K562 (cell line): ENCODE measurements around the gene CUEDC2. TPM values are rescaled to one million over a fixed set of nuclear protein-coding genes. Genes with fewer than 3 reads are reported as not detected.
A peak's percentile ranks its signal among the peaks of the same experiment; 100 is the strongest.

Experiments used
- ARID3A ChIP-seq: IDR thresholded peaks from 2 replicates; pipeline ENCODE4 v1.6.1; 2012; ENCODE audit warnings: low read depth, low read length, improper control_type of control experiment, borderline replicate concordance
- EGR1 ChIP-seq: fragments of 450-650 bp; conservative IDR thresholded peaks from 2 replicates; pipeline ENCODE4 v1.6.1; 2017; ENCODE audit warnings: mild to moderate bottlenecking
- EHMT2 ChIP-seq: fragments of 450-650 bp; IDR thresholded peaks from 2 replicates; pipeline ENCODE4 v1.6.1; 2018; ENCODE audit warnings: antibody characterized with exemption
- MBD2 ChIP-seq: sonication (generic); IDR thresholded peaks from 2 replicates; pipeline ENCODE4 v1.6.1; 2016; ENCODE audit warnings: low read depth, borderline replicate concordance
- MYNN ChIP-seq, 2 experiments: sonication (generic); formaldehyde crosslinking in 1 of 2; IDR thresholded peaks; 2 replicates each; pipeline versions ENCODE4 v1.5.0 to v1.6.1; 2016 to 2020; ENCODE audit warnings: antibody characterized with exemption in 1 of 2, missing genetic modification reagents in 1 of 2
- RFX1 ChIP-seq: fragments of 450-650 bp; IDR thresholded peaks from 2 replicates; pipeline ENCODE4 v1.6.1; 2016; ENCODE audit warnings: mild to moderate bottlenecking, moderate library complexity
- ZBTB11 ChIP-seq, 3 experiments: fragments of 200-800 bp in 1 of 3; fragments of 250-450 bp in 1 of 3; fragments of 450-650 bp in 1 of 3; sonication (Bioruptor Pico) in 1 of 3; sonication (Bioruptor generic) in 1 of 3; formaldehyde crosslinking in 1 of 3; IDR thresholded peaks; 2 replicates each; pipeline versions ENCODE4 v1.6.1 to v1.8.0; 2016 to 2022; ENCODE audit warnings: mild to moderate bottlenecking in 2 of 3, missing genetic modification characterization in 2 of 3, missing compliant biosample characterization in 1 of 3, moderate library complexity in 1 of 3
- polyA plus RNA-seq, 8 experiments: library from polyadenylated mRNA; depleted of rRNA in 4 of 8; stranded (reverse) in 5 of 8; unstranded in 3 of 8; fragments of >200 nt; fragmentation: Nextera tagmentation in 2 of 8; fragmentation: Illumina TruSeq in 1 of 8; extraction: Ambion mirVana in 2 of 8; extraction: Trizol in 1 of 8; gene quantifications; 2 replicates each; pipeline versions ENCODE4 v1.2.1 to v1.2.3, GENCODE V29; 2011 to 2014; ENCODE audit warnings: inconsistent platforms in 1 of 8, missing spikeins in 1 of 8
- total RNA-seq, 7 experiments: library from RNA; depleted of rRNA in 6 of 7; stranded (reverse); fragments of >200 nt in 6 of 7; fragmentation: Illumina TruSeq in 2 of 7; extraction: Trizol in 2 of 7; gene quantifications; 2 replicates each; pipeline versions ENCODE4 v1.2.1 to v1.2.3, GENCODE V29; 2011 to 2021; ENCODE audit warnings: low replicate concordance in 1 of 7

Gene CUEDC2
- total and polyA plus RNA-seq, 9 of the 15 experiments (the other 6 are each of a cell fraction or from before 2014, with no cell fraction given), result 8.5 to 48.9 (median 27.4) TPM

GRCh38 chr10:102419269-102420180 lies 12.8 kb downstream of the CUEDC2 start (continued):
- TF ChIP-seq ARID3A (no peak), RFX1 (peak; percentile 60; the same call in 1 of the 2 replicates), EHMT2 (peak; percentile 85; the same call in 1 of the 2 replicates), ZBTB11 (CRISPR knock-in tag; IDR thresholded peaks at IDR 0.05) (no peak), EGR1 (peak; percentile 33; the same call in 1 of the 2 replicates), MYNN (IDR thresholded peaks at IDR 0.05) (no peak), MYNN (CRISPR knock-in tag; IDR thresholded peaks at IDR 0.05) (no peak), MBD2 (no peak)
